GM18519 (cell line): ENCODE data around the gene METTL16.

Experiments
- ATAC-seq: cut with Tn5 transposase; IDR thresholded peaks from one replicate; pipeline ENCODE4 v1.9.1; 2021; ENCODE audit warnings: mild to moderate bottlenecking, moderate library complexity; ENCODE audit not compliant: unreplicated experiment, low FRiP score

The METTL16 gene

DNA sequence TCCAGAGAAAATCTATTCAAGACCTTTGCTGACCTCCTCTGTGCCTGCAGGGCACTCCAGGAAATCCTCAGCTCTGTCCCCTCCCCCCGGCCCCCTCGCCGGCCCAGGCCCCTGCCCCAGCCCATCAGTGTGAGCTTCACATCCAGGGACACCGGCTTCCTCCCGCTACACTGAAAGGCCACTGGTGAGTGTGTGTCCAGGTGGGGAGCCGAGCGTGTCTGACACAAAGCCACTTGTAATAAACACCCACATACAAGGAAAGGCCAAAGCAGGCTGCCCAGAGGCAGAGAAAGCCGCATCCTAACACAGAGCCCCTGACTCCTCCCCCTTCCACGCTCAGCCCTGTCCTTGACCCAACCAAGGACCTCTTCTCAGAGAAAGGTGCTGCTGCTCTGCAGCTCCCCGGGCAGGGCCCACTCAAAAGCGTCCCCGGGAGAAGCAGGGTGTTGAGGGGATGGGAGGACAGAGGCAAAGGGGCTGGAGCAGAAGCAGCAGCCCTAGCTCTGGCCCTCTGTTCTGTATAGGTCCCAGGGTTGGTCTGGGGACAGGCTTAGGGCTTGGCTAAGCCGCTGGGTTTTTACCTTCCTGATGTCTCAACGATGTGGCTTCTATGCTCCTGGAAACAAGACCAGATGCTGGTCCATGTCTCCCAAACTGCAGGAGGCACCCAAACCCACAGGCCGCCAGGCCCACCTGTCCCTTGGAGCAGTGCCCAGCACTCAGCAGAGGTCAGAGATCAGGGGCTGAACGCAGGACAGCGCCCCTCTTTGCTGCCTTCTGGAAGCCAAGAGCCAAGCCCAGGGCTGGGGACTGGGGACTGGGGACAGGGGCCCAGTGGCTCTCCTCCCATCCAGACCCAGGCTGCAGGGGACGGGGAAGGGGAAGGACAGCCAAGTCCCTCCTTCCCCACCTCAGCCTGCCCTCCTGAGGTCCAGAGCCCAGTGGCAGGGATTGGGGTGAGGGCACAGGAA lies 126.2 kb downstream of the METTL16 start:
- ATAC-seq, result no peak

DNA sequence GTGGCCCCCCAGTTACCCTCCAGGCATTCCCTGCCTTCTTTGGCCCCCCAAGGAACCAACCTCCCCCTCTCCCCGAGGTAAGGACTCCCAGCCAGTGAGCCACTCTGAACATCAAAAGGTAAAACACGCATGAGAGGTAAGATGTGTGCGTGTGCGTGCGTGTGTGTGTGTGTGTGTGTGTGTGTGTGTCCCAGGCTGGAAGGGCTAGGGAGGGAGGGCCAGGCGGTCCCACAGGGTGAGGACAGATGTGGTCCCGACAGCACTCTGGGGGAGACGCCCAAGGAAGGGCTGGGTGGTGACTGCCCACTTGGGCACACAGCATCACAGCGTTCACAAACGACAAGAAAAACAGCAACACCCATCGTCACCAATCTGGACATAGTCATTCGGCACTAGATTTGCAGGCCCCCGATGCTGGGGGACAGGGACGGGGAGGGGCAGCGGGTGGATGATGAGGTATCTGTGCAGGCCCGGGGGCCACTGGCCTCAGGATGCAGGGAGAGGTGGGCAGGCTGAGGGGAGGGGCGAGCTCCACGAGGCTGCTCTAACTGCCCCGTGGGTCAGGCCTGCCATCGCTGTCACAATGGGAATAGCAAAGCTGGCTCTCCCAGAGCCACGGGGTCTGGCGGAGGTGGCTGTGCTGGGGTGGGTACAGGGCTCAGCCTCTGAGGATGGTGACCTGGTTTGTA lies 127.1 kb downstream of the METTL16 start:
- no peak for ATAC-seq

- ATAC-seq, result no peak
Measured at GRCh38 chr17:2383628-2384167, 128.0 kb downstream of the METTL16 start.

DNA sequence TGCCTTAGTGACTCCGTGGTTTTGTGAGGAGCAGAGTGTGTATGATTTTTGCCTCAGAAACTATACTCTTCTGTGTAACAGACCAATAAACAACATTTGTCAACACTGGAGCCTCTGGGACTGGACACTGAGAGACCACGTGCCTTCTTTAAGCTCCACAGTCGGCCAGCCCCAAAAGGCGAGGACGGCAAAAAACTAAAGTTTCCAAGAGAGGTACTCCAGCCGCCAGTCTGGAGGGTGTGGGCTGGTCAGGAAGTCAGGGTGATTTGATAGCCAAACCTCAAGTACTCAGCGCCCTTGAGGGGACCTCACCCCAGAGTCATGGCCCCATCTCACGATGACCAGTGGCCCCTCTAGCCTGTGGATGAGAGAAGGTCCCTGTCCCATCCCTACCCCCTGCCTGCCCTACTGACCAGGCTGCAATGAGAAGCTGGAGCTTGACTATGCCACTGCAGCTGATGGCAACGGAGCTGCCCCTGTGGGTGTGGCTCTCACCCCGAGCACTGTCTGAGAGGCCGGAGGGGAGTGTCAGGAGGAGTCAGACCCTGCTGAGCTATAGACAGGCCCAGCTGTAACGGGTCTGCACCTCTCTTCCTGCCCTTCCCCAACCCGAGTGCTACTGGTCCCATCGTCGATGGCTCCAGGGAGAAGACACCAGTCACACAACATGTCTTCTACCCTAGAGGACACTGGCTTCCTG lies 130.6 kb downstream of the METTL16 start:
- no peak for ATAC-seq

- ATAC-seq, result no peak
Measured at GRCh38 chr17:2380226-2380922, 131.3 kb downstream of the METTL16 start.

GRCh38 chr17:2379489-2380225 lies 132.0 kb downstream of the METTL16 start:
- no peak for ATAC-seq

- ATAC-seq, result no peak
Measured at GRCh38 chr17:2378905-2379304, 132.8 kb downstream of the METTL16 start.

- ATAC-seq, result no peak
Measured at GRCh38 chr17:2377659-2378058, 134.0 kb downstream of the METTL16 start.

- ATAC-seq, result no peak
Measured at GRCh38 chr17:2376107-2376506, 135.6 kb downstream of the METTL16 start.

GRCh38 chr17:2375406-2375805 lies 136.3 kb downstream of the METTL16 start:
- no peak for ATAC-seq

GRCh38 chr17:2374549-2375285 lies 137.0 kb downstream of the METTL16 start:
- ATAC-seq, result no peak

DNA sequence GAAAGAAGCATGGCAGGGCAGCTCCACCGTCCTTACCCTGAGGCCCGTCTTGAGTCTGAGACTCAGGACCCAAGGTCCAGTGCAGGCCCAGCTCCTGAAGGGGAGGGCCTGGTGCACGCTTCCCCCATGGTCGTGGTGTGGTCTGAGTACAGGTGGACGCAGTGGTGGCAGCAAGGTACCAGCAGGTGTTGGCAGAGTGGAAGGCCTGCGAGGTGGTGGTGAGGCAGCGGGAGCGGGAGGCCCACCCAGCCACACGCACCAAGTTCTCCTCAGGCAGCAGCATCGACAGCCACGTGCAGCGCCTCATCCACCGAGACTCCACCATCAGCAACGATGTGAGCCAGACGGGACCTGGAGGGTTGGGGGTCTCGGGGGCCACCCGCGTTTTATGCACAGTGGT lies 138.5 kb downstream of the METTL16 start:
- ATAC-seq, result no peak

- no peak for ATAC-seq
Measured at GRCh38 chr17:2372681-2373080, 139.0 kb downstream of the METTL16 start.

DNA sequence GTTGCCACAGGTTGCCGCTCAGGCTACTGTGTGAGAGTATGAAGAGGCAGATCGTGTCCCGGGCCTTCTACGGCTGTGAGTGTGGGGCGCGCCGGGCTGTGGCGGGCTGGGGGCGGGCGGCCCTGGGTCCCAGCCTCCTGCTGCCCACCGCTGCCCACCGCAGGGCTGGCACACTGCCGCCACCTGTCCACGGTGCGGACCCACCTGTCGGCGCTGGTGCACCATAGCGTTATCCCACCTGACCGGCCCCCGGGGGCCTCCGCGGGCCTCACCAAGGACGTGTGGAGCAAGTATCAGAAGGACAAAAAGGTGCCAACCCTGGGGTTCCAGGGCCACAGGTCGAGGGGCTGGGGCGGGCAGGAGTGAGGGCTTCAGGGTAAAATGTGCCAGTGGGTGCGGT lies 139.5 kb downstream of the METTL16 start:
- ATAC-seq, result no peak

DNA sequence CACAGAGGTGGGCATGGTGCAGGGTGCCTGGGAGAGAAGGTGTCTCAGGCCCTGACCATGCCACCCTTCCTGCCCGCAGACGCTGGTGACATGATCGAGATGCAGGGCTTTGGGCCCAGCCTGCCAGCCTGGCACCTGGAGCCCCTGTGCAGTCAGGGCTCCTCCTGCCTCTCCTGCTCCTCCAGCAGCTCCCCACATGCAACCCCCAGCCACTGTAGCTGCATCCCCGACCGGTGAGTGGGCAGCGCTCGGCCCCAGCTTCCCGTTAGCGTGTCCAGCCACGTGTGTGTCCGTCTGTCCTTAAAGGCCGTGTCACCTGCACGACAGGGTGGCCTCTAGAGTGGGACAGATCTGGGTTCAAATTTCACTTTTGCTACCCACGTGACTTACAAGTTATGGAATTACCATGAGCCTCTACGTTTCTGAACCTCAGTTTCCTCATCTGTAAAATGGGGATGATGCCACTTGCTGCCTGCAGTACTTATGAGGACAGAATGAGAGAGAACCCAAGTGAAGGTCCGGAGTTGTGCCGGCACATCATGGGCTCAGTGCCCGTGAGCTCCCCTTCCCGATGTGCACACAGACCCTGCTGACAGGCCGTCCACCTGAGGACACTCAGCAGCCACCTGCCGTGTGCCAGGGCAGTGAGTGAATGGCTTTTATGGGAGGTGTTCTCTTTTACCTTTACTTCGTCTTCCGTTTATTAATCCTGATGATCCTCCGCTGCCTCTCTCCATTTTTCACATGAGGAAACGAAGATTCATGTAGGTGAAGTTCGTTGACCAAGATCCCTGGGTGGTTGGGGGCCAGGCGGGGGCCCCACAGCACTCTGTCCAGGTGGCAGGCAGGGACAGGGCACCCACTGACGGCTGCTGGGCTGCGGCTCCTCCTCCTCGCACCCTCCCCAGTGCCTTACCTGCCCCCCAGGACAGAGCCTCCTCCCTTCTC lies 140.2 kb downstream of the METTL16 start:
- no peak for ATAC-seq

DNA sequence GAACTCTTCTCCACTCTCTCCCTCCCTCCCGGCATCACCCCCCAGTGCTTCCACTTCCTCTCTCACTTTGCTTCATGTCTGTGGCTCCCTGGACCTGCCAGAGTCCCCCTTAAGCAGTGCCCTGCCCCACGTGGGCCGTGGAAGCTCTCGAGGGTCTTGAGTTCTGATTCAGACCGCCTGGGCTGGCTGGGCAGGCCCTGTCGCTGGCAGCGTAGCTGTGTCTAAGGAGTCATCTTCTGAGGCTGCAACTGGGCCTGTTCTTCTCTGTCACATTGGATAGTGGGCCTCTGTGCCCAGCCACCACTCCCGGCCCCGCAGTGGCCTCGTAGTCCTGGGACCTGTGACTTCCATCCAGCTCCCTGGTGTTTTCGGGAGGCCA lies 141.5 kb downstream of the METTL16 start:
- ATAC-seq, result no peak

DNA sequence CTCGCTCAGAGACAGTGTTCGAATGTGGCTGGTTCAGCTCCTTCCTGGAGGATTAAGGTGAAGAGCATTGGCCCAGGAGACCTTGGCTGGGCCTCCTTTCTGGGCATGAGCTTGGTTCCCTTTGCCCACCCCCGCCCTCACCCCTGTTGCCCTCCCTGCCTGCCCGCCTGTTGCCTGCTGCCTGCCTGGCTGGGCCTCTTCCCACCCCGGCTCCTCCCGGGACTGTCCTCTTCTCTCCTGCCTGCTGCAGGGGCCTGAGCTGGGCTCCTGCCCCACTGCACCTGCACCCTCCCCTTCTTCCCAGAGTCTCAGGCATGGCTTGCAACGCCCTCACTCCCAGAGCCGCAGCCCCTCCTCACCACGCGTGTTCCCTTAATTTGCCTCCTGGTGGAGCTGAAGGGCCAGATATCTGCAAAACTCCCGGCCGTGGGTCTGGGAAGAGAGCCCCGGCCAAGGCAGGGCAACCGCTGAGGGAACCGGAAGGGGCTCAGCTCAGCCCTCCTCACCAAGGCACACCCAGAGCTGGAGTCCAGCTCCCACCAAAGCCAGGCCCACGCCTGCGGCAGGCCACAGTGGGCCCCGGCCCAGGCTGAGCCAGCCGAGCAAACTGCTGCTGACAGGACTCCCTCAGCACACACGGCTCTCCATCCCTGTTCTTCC lies 142.0 kb downstream of the METTL16 start:
- ATAC-seq, result no peak
